HCT116 (cell line): ENCODE results near the gene MUC4. TPM values are rescaled to one million over a fixed set of nuclear protein-coding genes. Genes with fewer than 3 reads are reported as not detected.

Source experiments
- ATAC-seq: fragments of 200-7000 bp; cut with Tn5 transposase; 2 replicates; pipeline ENCODE4 v1.9.1; 2020; ENCODE audit warnings: mild to moderate bottlenecking, moderate library complexity
- BruUV-seq: library from RNA; stranded (reverse); fragments of 400-500 nt; replicated peaks from 2 replicates; lab custom pipeline; 2021; lab: Mats Ljungman, UMichigan
- CTCF ChIA-PET: fragments of 300-600 bp; sonication (Branson Sonifier 250); formaldehyde crosslinking; loops from one replicate; lab custom pipeline; 2021; ENCODE audit warnings: antibody characterized with exemption; lab: Charles Lee
- POLR2A ChIA-PET: fragments of 300-600, 350-600 bp; sonication (Branson Sonifier 250); formaldehyde crosslinking; loops from one replicate; lab custom pipeline; 2021; ENCODE audit warnings: antibody characterized with exemption; lab: Charles Lee
- RAD21 ChIA-PET, 2 experiments: fragments of 300-600 bp; sonication (Branson Sonifier 250); formaldehyde crosslinking; loops; one replicate each; lab custom pipeline; 2023; ENCODE audit warnings: low total read pairs in 2 of 2; ENCODE audit not compliant: uncharacterized antibody in 2 of 2, unreplicated experiment in 2 of 2, low non-redundant PET in 1 of 2; lab: Charles Lee
- DNase-seq: peaks from one replicate; pipeline ENCODE4 v3.0.0-alpha.2; 2010; ENCODE audit warnings: low read depth, low spot score
- H2AFZ ChIP-seq: fragments of 200-600 bp; shearing (Covaris generic), sonication (generic); 2 replicates; pipeline ENCODE4 v1.6.1; 2017; ENCODE audit warnings: low read depth, mixed run types, mixed read lengths, antibody characterized with exemption, low read length; ENCODE audit not compliant: poor library complexity, severe bottlenecking
- H3K27ac ChIP-seq: 2 replicates; pipeline ENCODE4 v1.5.1; 2012; ENCODE audit warnings: low read depth, low read length
- H3K27me3 ChIP-seq: fragments of 200-600 bp; sonication (generic); 2 replicates; pipeline ENCODE4 v1.6.1; 2016; ENCODE audit warnings: mixed run types, low read length, mixed read lengths; ENCODE audit not compliant: insufficient read depth
- H3K36me3 ChIP-seq, 2 experiments: fragments of 200-500 bp in 1 of 2; fragments of 200-600 bp in 1 of 2; sonication (Bioruptor generic) in 1 of 2; sonication (generic) in 1 of 2; 2 replicates each; pipeline versions ENCODE4 v1.5.1 to v1.6.1; 2014 to 2016; ENCODE audit warnings: low read length in 2 of 2, inconsistent platforms in 1 of 2, mixed read lengths in 1 of 2, mixed run types in 1 of 2; ENCODE audit not compliant: insufficient read depth in 2 of 2, control insufficient read depth in 1 of 2
- H3K4me1 ChIP-seq, 2 experiments: fragments of 200-600 bp in 1 of 2; sonication (generic) in 1 of 2; 2 replicates each; pipeline versions ENCODE4 v1.5.1 to v1.6.1; 2012 to 2017; ENCODE audit warnings: low read length in 2 of 2, inconsistent platforms in 1 of 2, mild to moderate bottlenecking in 1 of 2, mixed read lengths in 1 of 2, mixed run types in 1 of 2, moderate library complexity in 1 of 2; ENCODE audit not compliant: insufficient read depth in 2 of 2, control insufficient read depth in 1 of 2
- H3K4me2 ChIP-seq: fragments of 200-600 bp; sonication (generic); 2 replicates; pipeline ENCODE4 v1.6.1; 2017; ENCODE audit warnings: mixed run types, low read length, mixed read lengths
- H3K4me3 ChIP-seq, 2 experiments: fragments of 200-600 bp in 1 of 2; sonication (generic) in 1 of 2; replicated peaks in 1 of 2; 2 replicates each; pipeline ENCODE4 v1.5.1; 2011 to 2016; ENCODE audit warnings: low read length in 2 of 2, control low read depth in 1 of 2, low read depth in 1 of 2, mild to moderate bottlenecking in 1 of 2, mixed read lengths in 1 of 2, mixed run types in 1 of 2
- H3K79me2 ChIP-seq: fragments of 200-600 bp; sonication (generic); 2 replicates; pipeline ENCODE4 v1.6.1; 2017; ENCODE audit warnings: mild to moderate bottlenecking, mixed run types, low read length, moderate library complexity, mixed read lengths; ENCODE audit not compliant: insufficient read depth
- H3K9ac ChIP-seq: fragments of 200-600 bp; sonication (generic); 2 replicates; pipeline ENCODE4 v1.6.1; 2016; ENCODE audit warnings: low read length, mixed read lengths
- H3K9me2 ChIP-seq: fragments of 200-600 bp; sonication (generic), shearing (Covaris generic); 2 replicates; pipeline ENCODE4 v1.6.1; 2017; ENCODE audit warnings: mixed run types, mild to moderate bottlenecking, moderate library complexity; ENCODE audit not compliant: insufficient read depth
- H3K9me3 ChIP-seq, 2 experiments: fragments of 200-500 bp in 1 of 2; fragments of 200-600 bp in 1 of 2; sonication (Bioruptor generic) in 1 of 2; sonication (generic) in 1 of 2; 2 replicates each; pipeline ENCODE4 v1.6.1; 2014 to 2017; ENCODE audit warnings: low read length in 2 of 2, mixed read lengths in 2 of 2, inconsistent platforms in 1 of 2, low read depth in 1 of 2, mild to moderate bottlenecking in 1 of 2, mixed run types in 1 of 2, moderate library complexity in 1 of 2; ENCODE audit not compliant: control insufficient read depth in 1 of 2, insufficient read depth in 1 of 2
- H4K20me1 ChIP-seq: fragments of 200-600 bp; sonication (generic), shearing (Covaris generic); 2 replicates; pipeline ENCODE4 v1.6.1; 2017; ENCODE audit warnings: mixed run types, mild to moderate bottlenecking, moderate library complexity; ENCODE audit not compliant: insufficient read depth
- CBX3 ChIP-seq: IDR thresholded peaks from 2 replicates; pipeline ENCODE4 v1.6.1; 2012; ENCODE audit warnings: low read depth
- CEBPB ChIP-seq: IDR thresholded peaks from 2 replicates; pipeline ENCODE4 v1.6.1; 2012; ENCODE audit warnings: low read depth
- EGR1 ChIP-seq: IDR thresholded peaks from 2 replicates; pipeline ENCODE4 v1.6.1; 2012; ENCODE audit warnings: low read depth
- ELF1 ChIP-seq: IDR thresholded peaks from 2 replicates; pipeline ENCODE4 v1.6.1; 2012; ENCODE audit warnings: low read depth, borderline replicate concordance
- JUND ChIP-seq: IDR thresholded peaks from 2 replicates; pipeline ENCODE4 v1.6.1; 2012
- POLR2AphosphoS5 ChIP-seq: IDR thresholded peaks from 2 replicates; pipeline ENCODE4 v1.6.1; 2011; ENCODE audit warnings: mild to moderate bottlenecking, low read depth, low read length, moderate library complexity
- SP1 ChIP-seq: IDR thresholded peaks from 2 replicates; pipeline ENCODE4 v1.6.1; 2012; ENCODE audit warnings: low read depth
- SRF ChIP-seq: IDR thresholded peaks from 2 replicates; pipeline ENCODE4 v1.6.1; 2012; ENCODE audit warnings: low read depth
- YY1 ChIP-seq: IDR thresholded peaks from 2 replicates; pipeline ENCODE4 v1.6.1; 2011; ENCODE audit warnings: low read length, low read depth, moderate library complexity, mild to moderate bottlenecking; ENCODE audit not compliant: insufficient replicate concordance; ENCODE audit errors: extremely low read depth
- ZFX ChIP-seq: fragments of 450-650 bp; IDR thresholded peaks from 2 replicates; pipeline ENCODE4 v1.6.1; 2017
- ZNF274 ChIP-seq: fragments of 200-500 bp; sonication (Bioruptor generic); IDR thresholded peaks from 2 replicates; pipeline ENCODE4 v1.6.1; 2014; ENCODE audit warnings: mild to moderate bottlenecking, low read depth, low read length, inconsistent platforms
- intact Hi-C: fragments of 100-400 bp; cut with micrococcal nuclease; formaldehyde crosslinking; loops from 2 replicates; pipeline ENCODE4 v1.10.0; 2022
- total RNA-seq: library from RNA; stranded (reverse); gene quantifications from one replicate; pipeline ENCODE4 v1.2.1, GENCODE V29; 2021; ENCODE audit not compliant: unreplicated experiment
- TF ChIP-seq, protein P1 (sequence below): IDR thresholded peaks from 2 replicates; pipeline ENCODE4 v1.6.1; 2011; ENCODE audit warnings: mild to moderate bottlenecking, low read length, moderate library complexity; ENCODE audit not compliant: insufficient replicate concordance; ENCODE audit errors: extremely low read depth
- TF ChIP-seq, protein P2 (sequence below): IDR thresholded peaks from 2 replicates; pipeline ENCODE4 v1.6.1; 2012
- TF ChIP-seq, protein P3 (sequence below): IDR thresholded peaks from 2 replicates; pipeline ENCODE4 v1.6.1; 2012
- TF ChIP-seq, protein P4 (sequence below), 3 experiments: fragments of 200-600 bp in 1 of 3; sonication (generic) in 1 of 3; IDR thresholded peaks in 2 of 3; conservative IDR thresholded peaks in 1 of 3; 2 replicates each; pipeline ENCODE4 v1.5.1; 2012 to 2017; ENCODE audit warnings: low read depth in 2 of 3, low read length in 2 of 3, antibody characterized with exemption in 1 of 3, borderline replicate concordance in 1 of 3, control low read depth in 1 of 3, mild to moderate bottlenecking in 1 of 3, mixed read lengths in 1 of 3, mixed run types in 1 of 3, moderate library complexity in 1 of 3; ENCODE audit not compliant: insufficient read depth in 1 of 3

The MUC4 gene
- total RNA-seq, 1 experiment from 2014 or later: 0.64 TPM

DNA sequence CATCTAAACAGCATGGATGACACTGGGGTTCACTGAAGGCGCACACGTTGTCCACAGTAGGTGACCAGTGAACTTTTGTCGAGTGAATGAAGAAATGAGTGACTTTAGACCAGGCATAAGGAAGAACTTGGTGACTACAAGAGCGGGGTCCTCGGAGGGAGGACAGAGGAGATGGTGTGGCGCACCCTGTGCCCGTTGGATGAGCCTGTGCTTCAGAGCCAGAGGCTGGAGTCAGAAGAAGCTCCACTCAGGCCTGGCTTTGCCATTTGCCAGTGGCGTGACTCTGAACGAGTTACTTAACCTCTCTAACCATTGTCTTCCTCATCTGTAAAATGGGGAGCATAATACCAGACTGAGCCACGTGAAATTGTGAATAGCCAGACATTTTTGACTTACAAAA, 42.2 kb downstream of the MUC4 start (continued):
- TF ChIP-seq, protein P1, sequence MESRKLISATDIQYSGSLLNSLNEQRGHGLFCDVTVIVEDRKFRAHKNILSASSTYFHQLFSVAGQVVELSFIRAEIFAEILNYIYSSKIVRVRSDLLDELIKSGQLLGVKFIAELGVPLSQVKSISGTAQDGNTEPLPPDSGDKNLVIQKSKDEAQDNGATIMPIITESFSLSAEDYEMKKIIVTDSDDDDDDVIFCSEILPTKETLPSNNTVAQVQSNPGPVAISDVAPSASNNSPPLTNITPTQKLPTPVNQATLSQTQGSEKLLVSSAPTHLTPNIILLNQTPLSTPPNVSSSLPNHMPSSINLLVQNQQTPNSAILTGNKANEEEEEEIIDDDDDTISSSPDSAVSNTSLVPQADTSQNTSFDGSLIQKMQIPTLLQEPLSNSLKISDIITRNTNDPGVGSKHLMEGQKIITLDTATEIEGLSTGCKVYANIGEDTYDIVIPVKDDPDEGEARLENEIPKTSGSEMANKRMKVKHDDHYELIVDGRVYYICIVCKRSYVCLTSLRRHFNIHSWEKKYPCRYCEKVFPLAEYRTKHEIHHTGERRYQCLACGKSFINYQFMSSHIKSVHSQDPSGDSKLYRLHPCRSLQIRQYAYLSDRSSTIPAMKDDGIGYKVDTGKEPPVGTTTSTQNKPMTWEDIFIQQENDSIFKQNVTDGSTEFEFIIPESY: no peak
- TF ChIP-seq, protein P2, sequence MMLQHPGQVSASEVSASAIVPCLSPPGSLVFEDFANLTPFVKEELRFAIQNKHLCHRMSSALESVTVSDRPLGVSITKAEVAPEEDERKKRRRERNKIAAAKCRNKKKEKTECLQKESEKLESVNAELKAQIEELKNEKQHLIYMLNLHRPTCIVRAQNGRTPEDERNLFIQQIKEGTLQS: no peak
- TF ChIP-seq SP1 (no peak), POLR2AphosphoS5 (no peak), ELF1 (no peak)
- TF ChIP-seq, protein P3, sequence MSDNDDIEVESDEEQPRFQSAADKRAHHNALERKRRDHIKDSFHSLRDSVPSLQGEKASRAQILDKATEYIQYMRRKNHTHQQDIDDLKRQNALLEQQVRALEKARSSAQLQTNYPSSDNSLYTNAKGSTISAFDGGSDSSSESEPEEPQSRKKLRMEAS: no peak
- TF ChIP-seq, all 23 proteins: peak for 0

- Histone ChIP-seq H3K9me3 (no peaks in the 10 kb centered on the region), H4K20me1 (no peaks in the 10 kb centered on the region), H3K27ac (no peak overlapping the region), H3K4me3 (no peak overlapping the region), H3K9ac (no peak overlapping the region), H3K4me1 (no peaks in the 10 kb centered on the region), H3K36me3 (no peaks in the 10 kb centered on the region), H2AFZ (no peak overlapping the region), H3K4me2 (no peak overlapping the region), H3K9me2 (no peaks in the 10 kb centered on the region), H3K27me3 (no peaks in the 10 kb centered on the region), H3K79me2 (no peaks in the 10 kb centered on the region)
- CTCF ChIA-PET: no interaction called here
- ATAC-seq (no peak), DNase-seq (no peak)
- POLR2A ChIA-PET: no interaction called here
- RAD21 ChIA-PET: no interaction called here
- no TSS peak for BruUV-seq
- intact Hi-C loops: no loop called here
- TF ChIP-seq JUND (no peak), CEBPB (no peak), CBX3 (no peak), ELF1 (no peak), POLR2AphosphoS5 (no peak), YY1 (no peak), SP1 (no peak), EGR1 (no peak), ZFX (no peak), SRF (no peak), ZNF274 (no peak)
- TF ChIP-seq, protein P2: no peak
- TF ChIP-seq, protein P1: no peak
- TF ChIP-seq, protein P4, sequence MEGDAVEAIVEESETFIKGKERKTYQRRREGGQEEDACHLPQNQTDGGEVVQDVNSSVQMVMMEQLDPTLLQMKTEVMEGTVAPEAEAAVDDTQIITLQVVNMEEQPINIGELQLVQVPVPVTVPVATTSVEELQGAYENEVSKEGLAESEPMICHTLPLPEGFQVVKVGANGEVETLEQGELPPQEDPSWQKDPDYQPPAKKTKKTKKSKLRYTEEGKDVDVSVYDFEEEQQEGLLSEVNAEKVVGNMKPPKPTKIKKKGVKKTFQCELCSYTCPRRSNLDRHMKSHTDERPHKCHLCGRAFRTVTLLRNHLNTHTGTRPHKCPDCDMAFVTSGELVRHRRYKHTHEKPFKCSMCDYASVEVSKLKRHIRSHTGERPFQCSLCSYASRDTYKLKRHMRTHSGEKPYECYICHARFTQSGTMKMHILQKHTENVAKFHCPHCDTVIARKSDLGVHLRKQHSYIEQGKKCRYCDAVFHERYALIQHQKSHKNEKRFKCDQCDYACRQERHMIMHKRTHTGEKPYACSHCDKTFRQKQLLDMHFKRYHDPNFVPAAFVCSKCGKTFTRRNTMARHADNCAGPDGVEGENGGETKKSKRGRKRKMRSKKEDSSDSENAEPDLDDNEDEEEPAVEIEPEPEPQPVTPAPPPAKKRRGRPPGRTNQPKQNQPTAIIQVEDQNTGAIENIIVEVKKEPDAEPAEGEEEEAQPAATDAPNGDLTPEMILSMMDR (IDR thresholded peaks at IDR 0.05 in 2 of 3, conservative IDR thresholded peaks at IDR 0.05 in 1 of 3; ENCODE audit: borderline replicate concordance in 1 of 3, insufficient read depth in 1 of 3, low read depth in 2 of 3, low read length in 2 of 3): no peak
Measured at GRCh38 chr3:195768831-195769303, 42.9 kb downstream of the MUC4 start.
